ENCODE results near the gene LRR1. TPM values are rescaled to one million over a fixed set of nuclear protein-coding genes. Genes with fewer than 3 reads are reported as not detected.
"Not testable (repeated sequence)": the region's sequence is repeated elsewhere in the genome, so short reads cannot be mapped to it uniquely, and the experiment has no call there.

LRR1 gene
- total RNA-seq, 4 donors from 2014 or later = 16.3 to 20.7 (median 18.3) TPM

DNA sequence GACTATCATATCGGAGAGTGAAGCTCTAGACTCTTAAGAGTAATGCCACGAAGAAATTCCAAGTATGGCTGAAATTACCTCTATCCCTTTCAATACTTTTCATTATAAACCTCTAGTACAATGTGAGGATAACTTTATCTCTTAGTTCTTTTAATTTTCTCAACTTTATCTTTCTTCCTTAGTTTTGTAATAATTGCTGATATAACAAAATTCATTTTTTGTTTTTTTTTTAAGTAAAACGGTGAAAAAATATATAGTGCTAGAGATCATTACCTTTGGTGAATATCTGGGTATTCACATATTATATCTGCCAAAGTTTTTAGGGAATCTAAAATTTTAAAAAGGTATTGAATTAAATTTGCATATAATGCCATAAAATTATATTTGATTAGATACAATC is 55.8 kb downstream of the LRR1 start:
- Histone ChIP-seq H3K4me1 (peaks cover 0 to 4% (median 0%) of the 10 kb centered on the region in 4 donors), H3K27me3 (no peaks in the 10 kb centered on the region), H3K9me3 (no peaks in the 10 kb centered on the region), H3K4me3 (no peak overlapping the region), H3K27ac (no peak overlapping the region), H3K36me3 (no peaks in the 10 kb centered on the region)
- TF ChIP-seq, protein P1, sequence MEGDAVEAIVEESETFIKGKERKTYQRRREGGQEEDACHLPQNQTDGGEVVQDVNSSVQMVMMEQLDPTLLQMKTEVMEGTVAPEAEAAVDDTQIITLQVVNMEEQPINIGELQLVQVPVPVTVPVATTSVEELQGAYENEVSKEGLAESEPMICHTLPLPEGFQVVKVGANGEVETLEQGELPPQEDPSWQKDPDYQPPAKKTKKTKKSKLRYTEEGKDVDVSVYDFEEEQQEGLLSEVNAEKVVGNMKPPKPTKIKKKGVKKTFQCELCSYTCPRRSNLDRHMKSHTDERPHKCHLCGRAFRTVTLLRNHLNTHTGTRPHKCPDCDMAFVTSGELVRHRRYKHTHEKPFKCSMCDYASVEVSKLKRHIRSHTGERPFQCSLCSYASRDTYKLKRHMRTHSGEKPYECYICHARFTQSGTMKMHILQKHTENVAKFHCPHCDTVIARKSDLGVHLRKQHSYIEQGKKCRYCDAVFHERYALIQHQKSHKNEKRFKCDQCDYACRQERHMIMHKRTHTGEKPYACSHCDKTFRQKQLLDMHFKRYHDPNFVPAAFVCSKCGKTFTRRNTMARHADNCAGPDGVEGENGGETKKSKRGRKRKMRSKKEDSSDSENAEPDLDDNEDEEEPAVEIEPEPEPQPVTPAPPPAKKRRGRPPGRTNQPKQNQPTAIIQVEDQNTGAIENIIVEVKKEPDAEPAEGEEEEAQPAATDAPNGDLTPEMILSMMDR (IDR thresholded peaks at IDR 0.05) = no peak
- no peak for TF ChIP-seq POLR2A (IDR thresholded peaks at IDR 0.05)
- no peak for DNase-seq

DNA sequence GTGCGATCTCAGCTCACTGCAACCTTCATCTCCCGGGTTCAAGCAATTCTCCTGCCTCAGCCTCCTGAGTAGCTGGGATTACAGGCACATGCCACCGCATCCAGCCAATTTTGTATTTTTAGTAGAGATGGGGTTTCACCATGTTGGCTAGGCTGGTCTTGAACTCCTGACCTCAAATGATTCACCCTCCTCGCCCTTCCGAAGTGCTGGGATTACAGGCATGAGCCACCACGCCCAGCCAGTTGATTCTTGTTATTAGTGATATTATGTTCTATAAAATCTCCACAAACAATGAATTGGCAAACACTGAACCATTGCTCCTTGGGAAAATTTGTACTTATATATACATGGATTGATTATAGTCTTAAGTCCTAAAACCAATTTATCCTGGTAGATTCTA is 58.8 kb downstream of the LRR1 start:
- not testable (repeated sequence) for H3K27me3 ChIP-seq, H3K4me3 ChIP-seq, DNase-seq, H3K27ac ChIP-seq, H3K9me3 ChIP-seq, H3K36me3 ChIP-seq, H3K4me1 ChIP-seq

DNA sequence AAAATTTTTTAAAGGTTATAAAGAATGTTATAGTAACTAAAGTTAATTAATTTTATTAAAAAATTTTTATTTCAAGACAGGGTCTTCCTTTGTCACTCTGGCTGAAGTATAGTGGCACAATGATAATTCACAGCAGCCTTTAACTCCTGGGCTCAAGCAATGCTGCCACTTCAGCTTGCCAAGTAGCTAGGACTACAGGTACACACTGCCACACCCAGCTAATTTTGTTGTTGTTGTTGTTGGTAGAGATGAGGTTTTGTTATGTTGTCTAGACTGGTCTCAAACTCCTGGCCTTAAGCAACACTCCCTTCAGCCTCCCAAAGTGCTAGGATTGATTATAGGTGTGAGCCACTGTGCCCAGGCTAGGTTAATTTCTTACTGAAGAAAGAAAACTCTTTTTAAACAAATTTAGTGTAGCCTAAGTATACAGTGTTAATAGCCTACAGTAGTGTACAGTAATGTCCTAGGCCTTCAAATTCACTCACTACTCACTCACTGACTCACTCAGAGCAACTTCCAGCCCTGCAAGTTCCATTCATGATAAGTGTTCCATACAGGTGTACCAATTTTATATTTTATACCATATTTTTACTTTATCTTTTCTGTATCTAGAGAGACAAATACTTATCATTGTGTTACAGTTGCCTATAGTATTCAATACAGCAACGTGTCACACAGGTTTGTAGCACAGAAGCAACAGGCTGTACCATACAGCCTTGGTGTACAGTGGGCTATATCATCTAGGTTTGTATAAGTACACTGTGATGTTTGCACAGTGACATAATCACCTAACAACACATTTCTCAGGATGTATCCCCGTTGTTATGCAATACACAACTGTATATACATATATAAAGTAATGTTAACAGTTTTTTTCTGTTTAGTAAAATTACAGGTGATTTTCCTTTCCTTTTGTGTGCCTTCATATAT is 61.1 kb downstream of the LRR1 start:
- H3K4me3 ChIP-seq = no peak overlapping the region
- H3K27me3 ChIP-seq = no peaks in the 10 kb centered on the region
- DNase-seq = no peak
- H3K4me1 ChIP-seq = peaks cover 0 to 5% (median 0%) of the 10 kb centered on the region in 4 donors
- H3K9me3 ChIP-seq = no peaks in the 10 kb centered on the region
- H3K36me3 ChIP-seq = no peaks in the 10 kb centered on the region
- TF ChIP-seq, protein P1 (IDR thresholded peaks at IDR 0.05) = no peak
- no peak for TF ChIP-seq POLR2A (IDR thresholded peaks at IDR 0.05)
- no peak overlapping the region for H3K27ac ChIP-seq

Small RNA genes lying within 50 kb of the gene (small RNA-seq; reads per million reads assigned to genes)
- gene AL139099.3 (0 reads per million in 2 donors), gene AL139099.4 (0 reads per million in 2 donors), gene RF00019 (0 reads per million in 2 donors), gene RNA5SP384 (0 reads per million in 2 donors)

Other genes with a start within 250 kb of the LRR1 start
- 1,000 to 10,000 TPM; 1,474 to 8,142 (median 3,050) TPM for gene RPS29, start 12.6 kb upstream of the LRR1 start, total RNA-seq
- gene RPL36AL, start 21.7 kb downstream of the LRR1 start, total RNA-seq = 100 to 1,000 TPM; 117 to 225 (median 169) TPM
- gene MGAT2, start 21.9 kb downstream of the LRR1 start, total RNA-seq = 10 to 100 TPM; 12.4 to 76.4 (median 39.6) TPM
- gene DNAAF2, start 36.3 kb downstream of the LRR1 start, total RNA-seq = 10 to 100 TPM; 10.7 to 17.4 (median 16.3) TPM
- 10 to 100 TPM in 1 of 4 donors, 1 to 10 TPM in 3; 2.5 to 10.7 (median 6.0) TPM for gene POLE2, start 89.3 kb downstream of the LRR1 start, total RNA-seq
- gene KLHDC1, start 94.2 kb downstream of the LRR1 start, total RNA-seq = 10 to 100 TPM in 1 of 4 donors, 1 to 10 TPM in 3; 2.3 to 28.1 (median 3.5) TPM
- 100 to 1,000 TPM in 2 of 4 donors, 10 to 100 TPM in 2; 73.4 to 135 (median 107) TPM for gene KLHDC2, start 169.2 kb downstream of the LRR1 start, total RNA-seq

Data from Peyer's patch (tissue), 4 donors.